ENCODE measurements around the gene CHSY1.

CHSY1 gene

GRCh38 chr15:101187820-101188636, 63.8 kb downstream of the CHSY1 start:
- DNase-seq (ENCODE audit: low spot score): peak; percentile 52

- no peak for DNase-seq (ENCODE audit: low spot score)
Measured at GRCh38 chr15:101185770-101186169, 66.1 kb downstream of the CHSY1 start.

GRCh38 chr15:101185336-101185735, 66.5 kb downstream of the CHSY1 start:
- DNase-seq (ENCODE audit: low spot score): no peak

GRCh38 chr15:101184830-101185229, 67.0 kb downstream of the CHSY1 start:
- DNase-seq (ENCODE audit: low spot score): no peak

GRCh38 chr15:101183931-101184305, 67.9 kb downstream of the CHSY1 start:
- no peak for DNase-seq (ENCODE audit: low spot score)

GRCh38 chr15:101183226-101183930, 68.5 kb downstream of the CHSY1 start:
- no peak for DNase-seq (ENCODE audit: low spot score)

GRCh38 chr15:101182215-101182614, 69.6 kb downstream of the CHSY1 start:
- DNase-seq (ENCODE audit: low spot score): no peak

- DNase-seq (ENCODE audit: low spot score): no peak
Measured at GRCh38 chr15:101181349-101181748, 70.5 kb downstream of the CHSY1 start.

GRCh38 chr15:101180620-101181307, 71.1 kb downstream of the CHSY1 start:
- DNase-seq (ENCODE audit: low spot score): no peak

GRCh38 chr15:101179341-101180153, 72.3 kb downstream of the CHSY1 start:
- DNase-seq (ENCODE audit: low spot score): no peak

- DNase-seq (ENCODE audit: low spot score): no peak
Measured at GRCh38 chr15:101178931-101179330, 72.9 kb downstream of the CHSY1 start.

- no peak for DNase-seq (ENCODE audit: low spot score)
Measured at GRCh38 chr15:101178479-101178878, 73.4 kb downstream of the CHSY1 start.

- DNase-seq (ENCODE audit: low spot score): no peak
Measured at GRCh38 chr15:101177866-101178265, 74.0 kb downstream of the CHSY1 start.

- no peak for DNase-seq (ENCODE audit: low spot score)
Measured at GRCh38 chr15:101176625-101177024, 75.2 kb downstream of the CHSY1 start.

GRCh38 chr15:101175401-101175800, 76.4 kb downstream of the CHSY1 start:
- DNase-seq (ENCODE audit: low spot score): peak; percentile 59

- no peak for DNase-seq (ENCODE audit: low spot score)
Measured at GRCh38 chr15:101174152-101174920, 77.5 kb downstream of the CHSY1 start.

- no peak for DNase-seq (ENCODE audit: low spot score)
Measured at GRCh38 chr15:101173233-101174119, 78.4 kb downstream of the CHSY1 start.

GRCh38 chr15:101172501-101173071, 79.3 kb downstream of the CHSY1 start:
- no peak for DNase-seq (ENCODE audit: low spot score)

- no peak for DNase-seq (ENCODE audit: low spot score)
Measured at GRCh38 chr15:101171954-101172353, 79.9 kb downstream of the CHSY1 start.
